ENCODE results near the gene ZCCHC7.
A peak's percentile ranks its signal among the peaks of the same experiment; 100 is the strongest.

ZCCHC7 gene

DNA sequence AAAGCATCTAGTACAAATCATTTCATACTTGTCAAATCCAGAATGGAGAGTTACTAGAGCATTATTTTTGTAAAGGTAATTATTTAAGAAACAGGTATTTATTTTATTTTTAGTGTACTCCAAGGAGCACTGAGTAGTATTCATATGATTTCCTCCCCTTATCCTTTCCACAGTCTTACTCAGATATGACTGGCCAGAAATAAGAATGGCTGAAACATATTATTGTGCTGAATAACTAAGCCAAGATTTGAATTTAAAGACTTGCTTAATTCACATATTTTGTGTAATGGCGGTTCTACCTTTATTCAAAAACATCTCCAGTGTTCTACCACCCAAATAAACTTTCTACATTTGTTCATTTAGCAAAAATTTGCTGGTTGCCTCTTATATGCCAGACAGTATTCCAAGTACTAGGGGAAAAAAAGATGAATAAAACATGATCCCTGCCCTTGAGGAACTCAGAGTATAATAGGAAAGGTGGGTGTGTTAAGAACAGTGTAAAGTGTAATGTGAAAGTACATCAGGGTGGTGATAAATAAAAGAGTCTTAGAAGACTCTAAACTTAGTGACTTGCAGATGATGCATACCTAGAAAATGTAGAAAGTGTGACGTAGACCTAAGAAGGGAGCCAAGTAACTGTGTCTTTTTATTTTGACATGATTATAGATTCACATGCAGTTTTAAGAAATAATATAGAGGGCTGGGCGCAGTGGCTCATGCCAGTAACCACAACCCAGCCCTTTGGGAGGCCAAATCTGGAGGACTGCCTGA, 191.7 kb downstream of the ZCCHC7 start:
- Mint-ChIP-seq H3K36me3 (ENCODE audit: low read depth) (peaks cover 19% of the 10 kb centered on the region), H3K27ac (no peak overlapping the region), H3K4me1 (peaks cover 13% of the 10 kb centered on the region), H3K9me3 (no peaks in the 10 kb centered on the region), H3K27me3 (no peaks in the 10 kb centered on the region), H3K4me3 (no peak overlapping the region)
- DNase-seq (no peak), ATAC-seq (no peak)

GRCh38 chr9:37324261-37324683, 203.9 kb downstream of the ZCCHC7 start:
- Mint-ChIP-seq H3K27ac (peak overlapping the region; percentile 40), H3K9me3 (no peaks in the 10 kb centered on the region), H3K4me3 (peak overlapping the region; percentile 10), H3K27me3 (no peaks in the 10 kb centered on the region), H3K36me3 (ENCODE audit: low read depth) (peaks cover 15% of the 10 kb centered on the region), H3K4me1 (peaks cover 25% of the 10 kb centered on the region)
- ATAC-seq (peak; percentile 15), DNase-seq (no peak)

GRCh38 chr9:37324691-37325490, 204.5 kb downstream of the ZCCHC7 start:
- peaks cover 27% of the 10 kb centered on the region for H3K4me1 Mint-ChIP-seq
- DNase-seq: no peak
- H3K9me3 Mint-ChIP-seq: no peaks in the 10 kb centered on the region
- no peaks in the 10 kb centered on the region for H3K27me3 Mint-ChIP-seq
- H3K4me3 Mint-ChIP-seq: peak overlapping the region; percentile 3
- H3K36me3 Mint-ChIP-seq (ENCODE audit: low read depth): peaks cover 11% of the 10 kb centered on the region
- ATAC-seq: no peak
- H3K27ac Mint-ChIP-seq: peak overlapping the region; percentile 40

DNA sequence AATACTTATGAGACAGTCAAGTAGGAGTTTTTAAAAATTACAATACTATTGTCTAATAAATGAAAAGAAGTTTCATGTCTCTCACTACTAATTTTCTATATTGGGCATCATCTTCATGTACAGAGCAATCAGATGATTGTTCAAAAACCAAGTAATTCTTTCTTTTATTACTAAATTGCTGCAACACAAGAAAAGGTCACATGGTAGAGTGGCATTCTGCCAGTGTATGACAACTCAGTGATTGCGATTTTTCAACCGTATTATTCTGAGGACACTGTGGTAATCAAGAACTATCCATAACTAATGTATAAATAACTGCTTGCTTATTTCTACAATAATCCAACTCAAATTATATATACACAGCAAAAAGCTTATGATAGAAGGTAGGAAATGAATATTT, 205.4 kb downstream of the ZCCHC7 start:
- Mint-ChIP-seq H3K27me3 (no peaks in the 10 kb centered on the region), H3K4me1 (peaks cover 27% of the 10 kb centered on the region), H3K4me3 (no peak overlapping the region), H3K36me3 (ENCODE audit: low read depth) (peaks cover 7% of the 10 kb centered on the region), H3K9me3 (no peaks in the 10 kb centered on the region), H3K27ac (no peak overlapping the region)
- DNase-seq: no peak
- ATAC-seq: no peak

- Mint-ChIP-seq H3K36me3 (ENCODE audit: low read depth) (peaks cover 3% of the 10 kb centered on the region), H3K4me3 (no peak overlapping the region), H3K9me3 (no peaks in the 10 kb centered on the region), H3K4me1 (peaks cover 26% of the 10 kb centered on the region), H3K27ac (peak overlapping the region; percentile 25), H3K27me3 (no peaks in the 10 kb centered on the region)
- DNase-seq (no peak), ATAC-seq (no peak)
Measured at GRCh38 chr9:37327553-37327952, 207.2 kb downstream of the ZCCHC7 start.

DNA sequence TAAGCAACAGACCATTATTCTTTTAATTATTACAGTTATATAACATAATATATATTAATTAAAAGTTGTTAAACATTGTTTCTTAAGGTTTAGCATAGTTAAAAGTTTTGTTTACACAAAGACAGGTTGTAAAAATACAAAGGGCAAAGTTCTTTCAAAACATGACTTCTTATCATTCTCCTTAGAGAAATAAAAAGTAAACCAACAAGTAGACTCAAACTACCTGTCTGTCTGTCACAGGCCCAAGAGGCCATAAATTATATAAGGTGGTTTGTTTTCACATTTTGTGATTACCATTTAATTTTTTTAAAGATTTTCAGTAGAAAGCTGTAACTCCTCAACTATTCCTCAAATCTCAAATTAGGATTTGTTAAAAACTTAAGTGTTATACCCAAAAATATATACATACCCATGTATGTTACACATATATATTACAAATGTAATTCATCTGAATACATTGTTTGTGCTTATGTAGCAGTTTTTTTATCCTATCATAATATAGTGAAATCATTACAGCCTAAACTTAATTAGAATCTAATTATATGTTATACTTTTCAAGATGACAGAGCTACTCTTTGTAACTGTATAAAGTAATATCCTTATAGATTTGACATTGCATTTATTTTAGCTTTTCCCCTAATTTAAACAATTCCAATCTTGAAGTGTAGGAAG, 208.3 kb downstream of the ZCCHC7 start:
- DNase-seq (no peak), ATAC-seq (no peak)
- no peaks in the 10 kb centered on the region for H3K9me3 Mint-ChIP-seq
- no peaks in the 10 kb centered on the region for H3K27me3 Mint-ChIP-seq
- peaks cover 26% of the 10 kb centered on the region for H3K4me1 Mint-ChIP-seq
- H3K27ac Mint-ChIP-seq: no peak overlapping the region
- H3K4me3 Mint-ChIP-seq: no peak overlapping the region
- peaks cover 1% of the 10 kb centered on the region for H3K36me3 Mint-ChIP-seq (ENCODE audit: low read depth)

DNA sequence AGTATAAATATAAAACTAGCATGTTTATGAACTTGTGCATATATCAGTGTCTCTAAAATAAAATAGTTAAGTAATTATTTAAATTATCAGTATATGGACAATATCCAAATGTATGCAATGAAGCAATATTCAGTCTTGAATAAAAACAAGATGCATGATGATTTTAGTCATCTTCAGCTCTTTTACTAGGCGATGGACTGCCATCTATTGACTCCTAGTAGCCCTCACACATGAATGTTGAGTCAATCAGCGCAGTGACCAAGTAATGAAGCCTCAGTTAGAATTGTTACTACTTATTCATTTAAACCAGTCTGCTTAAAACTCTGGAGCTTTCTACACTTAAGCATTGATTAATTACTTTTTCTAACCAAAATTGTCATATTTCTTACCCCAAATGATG, 209.2 kb downstream of the ZCCHC7 start:
- DNase-seq (no peak), ATAC-seq (no peak)
- H3K36me3 Mint-ChIP-seq (ENCODE audit: low read depth): peaks cover 1% of the 10 kb centered on the region
- H3K27ac Mint-ChIP-seq: no peak overlapping the region
- H3K4me1 Mint-ChIP-seq: peaks cover 22% of the 10 kb centered on the region
- no peaks in the 10 kb centered on the region for H3K9me3 Mint-ChIP-seq
- no peak overlapping the region for H3K4me3 Mint-ChIP-seq
- H3K27me3 Mint-ChIP-seq: no peaks in the 10 kb centered on the region

DNA sequence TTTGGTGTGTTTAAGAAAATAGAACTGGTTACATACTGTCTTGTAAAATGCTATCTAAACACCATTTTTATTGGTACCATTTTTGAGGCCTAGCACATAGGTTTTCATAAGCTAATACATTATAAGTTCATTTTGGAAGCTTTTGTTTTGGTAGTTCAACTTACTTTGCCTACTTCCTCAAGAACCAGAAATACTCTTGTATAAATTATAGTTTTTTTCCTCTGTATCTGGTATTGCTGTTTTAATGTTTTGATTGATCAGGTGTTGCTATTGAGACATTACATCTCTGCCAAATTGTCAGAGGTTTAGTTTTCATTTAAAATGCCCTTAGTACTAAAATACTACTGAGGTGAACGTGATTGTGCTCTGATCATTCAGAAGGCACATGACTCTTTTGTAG, 211.5 kb downstream of the ZCCHC7 start:
- peak overlapping the region; percentile 11 for H3K27ac Mint-ChIP-seq
- no peak overlapping the region for H3K4me3 Mint-ChIP-seq
- no peak for ATAC-seq

DNA sequence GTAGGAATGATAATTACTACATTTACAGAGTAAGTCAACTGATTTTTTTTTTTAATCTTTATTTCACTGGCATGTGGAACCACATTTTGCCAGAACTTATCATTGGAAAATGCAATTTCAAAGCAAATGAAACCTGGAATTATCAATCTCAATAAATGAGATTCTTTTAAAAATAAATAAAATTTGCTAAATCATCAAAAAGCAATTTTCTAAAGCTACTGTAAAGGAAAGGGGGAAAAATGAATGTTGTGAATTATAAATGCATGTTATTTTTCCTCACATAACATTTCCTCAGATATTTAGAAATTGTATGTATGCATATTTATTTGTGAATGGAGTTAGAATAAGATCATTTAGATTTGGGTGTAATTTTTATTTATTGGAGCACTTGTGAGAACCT, 212.2 kb downstream of the ZCCHC7 start:
- H3K4me3 Mint-ChIP-seq: no peak overlapping the region

More for the DNA sequence above, 211.5 kb downstream of the ZCCHC7 start:
- Mint-ChIP-seq H3K4me1 (peaks cover 12% of the 10 kb centered on the region), H3K27me3 (no peaks in the 10 kb centered on the region), H3K9me3 (no peaks in the 10 kb centered on the region), H3K36me3 (ENCODE audit: low read depth) (peaks cover 1% of the 10 kb centered on the region)
- no peak for DNase-seq

DNA sequence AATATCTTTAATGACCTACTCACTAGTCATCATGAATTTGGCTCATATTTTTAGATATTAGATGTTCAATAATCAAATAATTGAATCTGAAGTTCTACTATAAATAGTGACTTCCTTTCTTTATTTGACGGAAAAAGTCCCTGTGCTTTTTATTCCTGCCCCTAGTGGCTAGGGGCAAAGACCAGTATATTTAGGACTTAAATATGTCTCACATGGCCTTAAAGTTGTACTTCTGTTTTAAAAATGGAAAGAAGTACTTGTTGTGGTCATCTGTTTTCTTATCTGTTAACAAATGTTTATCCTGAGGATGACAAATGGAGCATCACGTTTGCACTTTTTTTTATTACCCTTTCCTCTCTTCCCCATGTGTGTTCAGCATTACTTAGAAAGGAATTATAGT, 212.9 kb downstream of the ZCCHC7 start:
- Mint-ChIP-seq H3K9me3 (no peaks in the 10 kb centered on the region), H3K27me3 (no peaks in the 10 kb centered on the region), H3K4me3 (no peak overlapping the region), H3K4me1 (peaks cover 6% of the 10 kb centered on the region), H3K27ac (no peak overlapping the region), H3K36me3 (ENCODE audit: low read depth) (no peaks in the 10 kb centered on the region)
- ATAC-seq: no peak
- no peak for DNase-seq

More for the DNA sequence above, 212.2 kb downstream of the ZCCHC7 start:
- ATAC-seq (no peak), DNase-seq (no peak)
- no peaks in the 10 kb centered on the region for H3K27me3 Mint-ChIP-seq
- no peak overlapping the region for H3K27ac Mint-ChIP-seq
- peaks cover 1% of the 10 kb centered on the region for H3K36me3 Mint-ChIP-seq (ENCODE audit: low read depth)
- peaks cover 9% of the 10 kb centered on the region for H3K4me1 Mint-ChIP-seq
- no peaks in the 10 kb centered on the region for H3K9me3 Mint-ChIP-seq

DNA sequence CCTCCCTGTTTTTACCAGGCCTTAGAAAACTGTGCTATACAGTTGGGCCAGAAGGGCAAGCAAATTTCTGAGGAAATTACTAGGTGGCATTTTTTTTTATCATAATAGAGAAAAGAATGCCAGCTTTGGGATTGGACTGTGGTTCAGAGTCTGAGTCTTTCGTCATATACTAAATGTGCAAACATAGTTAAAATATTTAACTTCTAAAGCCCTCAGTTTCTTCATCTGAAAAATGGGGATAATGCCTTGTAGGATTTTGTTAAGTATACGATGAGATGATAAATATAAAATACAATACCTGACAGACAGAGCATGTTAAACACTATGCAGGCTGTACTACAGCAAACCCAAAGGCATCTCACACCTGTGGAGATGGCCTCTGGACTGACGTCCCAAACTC, 214.9 kb downstream of the ZCCHC7 start:
- H3K36me3 Mint-ChIP-seq (ENCODE audit: low read depth): no peaks in the 10 kb centered on the region
- no peak overlapping the region for H3K4me3 Mint-ChIP-seq
- no peak overlapping the region for H3K27ac Mint-ChIP-seq
- H3K27me3 Mint-ChIP-seq: no peaks in the 10 kb centered on the region
- ATAC-seq (no peak), DNase-seq (no peak)
- no peaks in the 10 kb centered on the region for H3K9me3 Mint-ChIP-seq
- peaks cover 4% of the 10 kb centered on the region for H3K4me1 Mint-ChIP-seq

- DNase-seq: no peak
- Mint-ChIP-seq H3K36me3 (ENCODE audit: low read depth) (no peaks in the 10 kb centered on the region), H3K9me3 (no peaks in the 10 kb centered on the region), H3K27me3 (no peaks in the 10 kb centered on the region), H3K4me1 (peaks cover 4% of the 10 kb centered on the region), H3K27ac (no peak overlapping the region), H3K4me3 (no peak overlapping the region)
- no peak for ATAC-seq
Measured at GRCh38 chr9:37336150-37336549, 215.8 kb downstream of the ZCCHC7 start.

- no peaks in the 10 kb centered on the region for H3K9me3 Mint-ChIP-seq
- H3K4me1 Mint-ChIP-seq: no peaks in the 10 kb centered on the region
- H3K4me3 Mint-ChIP-seq: no peak overlapping the region
- no peaks in the 10 kb centered on the region for H3K27me3 Mint-ChIP-seq
- peak overlapping the region; percentile 43 for H3K27ac Mint-ChIP-seq
- DNase-seq (no peak), ATAC-seq (no peak)
- H3K36me3 Mint-ChIP-seq (ENCODE audit: low read depth): no peaks in the 10 kb centered on the region
Measured at GRCh38 chr9:37337301-37337890, 217.0 kb downstream of the ZCCHC7 start.

- H3K4me1 Mint-ChIP-seq: no peaks in the 10 kb centered on the region
- ATAC-seq (no peak), DNase-seq (no peak)
- no peak overlapping the region for H3K27ac Mint-ChIP-seq
- H3K9me3 Mint-ChIP-seq: no peaks in the 10 kb centered on the region
- no peak overlapping the region for H3K4me3 Mint-ChIP-seq
- H3K36me3 Mint-ChIP-seq (ENCODE audit: low read depth): no peaks in the 10 kb centered on the region
- H3K27me3 Mint-ChIP-seq: no peaks in the 10 kb centered on the region
Measured at GRCh38 chr9:37338218-37338617, 217.8 kb downstream of the ZCCHC7 start.
